HG03575 (cell line): ENCODE data around the gene RCC2.
"Not testable (repeated sequence)": the region's sequence is repeated elsewhere in the genome, so short reads cannot be mapped to it uniquely, and the experiment has no call there.

ENCODE experiments used
- ATAC-seq: cut with Tn5 transposase; IDR thresholded peaks from one replicate; pipeline ENCODE4 v1.9.1; 2021; ENCODE audit not compliant: unreplicated experiment, insufficient number of reproducible peaks, low FRiP score; ENCODE audit errors: extremely low read depth

Gene RCC2

GRCh38 chr1:17425806-17426600, 13.5 kb downstream of the RCC2 start:
- ATAC-seq: no peak

- no peak for ATAC-seq
These were observed 15.7 kb downstream of the RCC2 start for GRCh38 chr1:17423781-17424245.

- no peak for ATAC-seq
These were observed 17.0 kb downstream of the RCC2 start for GRCh38 chr1:17422461-17422860.

GRCh38 chr1:17420391-17420918, 19.0 kb downstream of the RCC2 start:
- ATAC-seq: no peak

GRCh38 chr1:17419626-17420328, 19.7 kb downstream of the RCC2 start:
- no peak for ATAC-seq

- no peak for ATAC-seq
These were observed 23.1 kb downstream of the RCC2 start for GRCh38 chr1:17416389-17416788.

GRCh38 chr1:17414022-17414421, 25.5 kb downstream of the RCC2 start:
- no peak for ATAC-seq

GRCh38 chr1:17412093-17412870, 27.2 kb downstream of the RCC2 start:
- no peak for ATAC-seq

- no peak for ATAC-seq
These were observed 30.1 kb downstream of the RCC2 start for GRCh38 chr1:17409391-17409811.

- not testable (repeated sequence) for ATAC-seq
These were observed 31.5 kb downstream of the RCC2 start for GRCh38 chr1:17407786-17408514.

GRCh38 chr1:17406760-17407475, 32.6 kb downstream of the RCC2 start:
- not testable (repeated sequence) for ATAC-seq

GRCh38 chr1:17405898-17406759, 33.3 kb downstream of the RCC2 start:
- no peak for ATAC-seq

- no peak for ATAC-seq
These were observed 34.7 kb downstream of the RCC2 start for GRCh38 chr1:17404820-17405219.

- ATAC-seq: no peak
These were observed 35.3 kb downstream of the RCC2 start for GRCh38 chr1:17404034-17404684.

- no peak for ATAC-seq
These were observed 36.4 kb downstream of the RCC2 start for GRCh38 chr1:17403081-17403480.

GRCh38 chr1:17401841-17402240, 37.6 kb downstream of the RCC2 start:
- no peak for ATAC-seq
